Measurements from ENCODE around the gene DGKQ.

- TF ChIP-seq, protein P1, sequence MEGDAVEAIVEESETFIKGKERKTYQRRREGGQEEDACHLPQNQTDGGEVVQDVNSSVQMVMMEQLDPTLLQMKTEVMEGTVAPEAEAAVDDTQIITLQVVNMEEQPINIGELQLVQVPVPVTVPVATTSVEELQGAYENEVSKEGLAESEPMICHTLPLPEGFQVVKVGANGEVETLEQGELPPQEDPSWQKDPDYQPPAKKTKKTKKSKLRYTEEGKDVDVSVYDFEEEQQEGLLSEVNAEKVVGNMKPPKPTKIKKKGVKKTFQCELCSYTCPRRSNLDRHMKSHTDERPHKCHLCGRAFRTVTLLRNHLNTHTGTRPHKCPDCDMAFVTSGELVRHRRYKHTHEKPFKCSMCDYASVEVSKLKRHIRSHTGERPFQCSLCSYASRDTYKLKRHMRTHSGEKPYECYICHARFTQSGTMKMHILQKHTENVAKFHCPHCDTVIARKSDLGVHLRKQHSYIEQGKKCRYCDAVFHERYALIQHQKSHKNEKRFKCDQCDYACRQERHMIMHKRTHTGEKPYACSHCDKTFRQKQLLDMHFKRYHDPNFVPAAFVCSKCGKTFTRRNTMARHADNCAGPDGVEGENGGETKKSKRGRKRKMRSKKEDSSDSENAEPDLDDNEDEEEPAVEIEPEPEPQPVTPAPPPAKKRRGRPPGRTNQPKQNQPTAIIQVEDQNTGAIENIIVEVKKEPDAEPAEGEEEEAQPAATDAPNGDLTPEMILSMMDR (IDR thresholded peaks at IDR 0.05) = no peak
- no peak for TF ChIP-seq EZH2 (IDR thresholded peaks at IDR 0.05)
Measured at GRCh38 chr4:946517-947471, 26.6 kb downstream of the DGKQ start.
